H1 (cell line): ENCODE measurements around the gene TGFBR2. TPM values are rescaled to one million over a fixed set of nuclear protein-coding genes. Genes with fewer than 3 reads are reported as not detected.

Experiments used
- CTCF ChIA-PET: fragments of 300-600 bp; sonication (Branson Sonifier 250); formaldehyde crosslinking; loops from one replicate; lab custom pipeline; 2021; ENCODE audit not compliant: partially characterized antibody; lab: Charles Lee
- POLR2A ChIA-PET: fragments of 300-600 bp; sonication (Branson Sonifier 250); formaldehyde crosslinking; loops from one replicate; lab custom pipeline; 2021; ENCODE audit warnings: inconsistent platforms; ENCODE audit not compliant: partially characterized antibody; lab: Charles Lee
- DNase-seq, 2 experiments: peaks; one replicate each; pipeline versions ENCODE4 v3.0.0 to v3.0.0-alpha.2; 2010 to 2022; ENCODE audit warnings: low spot score in 2 of 2, low read depth in 1 of 2, mixed read lengths in 1 of 2
- FAIRE-seq: peaks from 2 replicates; lab custom pipeline; 2011; peaks lifted over from hg19 to GRCh38; lab: Jason Lieb, UNC
- H2AFZ ChIP-seq: 2 replicates; pipeline ENCODE4 v1.8.1; 2012; ENCODE audit warnings: low read length, inconsistent platforms
- H2AK5ac ChIP-seq: 2 replicates; pipeline ENCODE4 v1.6.1; 2013; ENCODE audit warnings: low read depth, low read length
- H2BK120ac ChIP-seq: replicated peaks from 2 replicates; pipeline ENCODE3; 2013; ENCODE audit warnings: low read depth, low read length, inconsistent platforms
- H2BK12ac ChIP-seq: 2 replicates; pipeline ENCODE4 v1.6.1; 2013; ENCODE audit warnings: low read depth, low read length
- H2BK15ac ChIP-seq: 2 replicates; pipeline ENCODE4 v1.6.1; 2013; ENCODE audit warnings: low read length
- H2BK20ac ChIP-seq: 2 replicates; pipeline ENCODE4 v1.6.1; 2013; ENCODE audit warnings: low read length
- H2BK5ac ChIP-seq: 2 replicates; pipeline ENCODE4 v1.6.1; 2013; ENCODE audit warnings: low read depth, low read length
- H3K14ac ChIP-seq: 2 replicates; pipeline ENCODE4 v1.6.1; 2013; ENCODE audit warnings: inconsistent platforms; ENCODE audit not compliant: insufficient read length
- H3K18ac ChIP-seq: 2 replicates; pipeline ENCODE4 v1.6.1; 2013; ENCODE audit warnings: low read length; ENCODE audit errors: extremely low read depth
- H3K23ac ChIP-seq: 2 replicates; pipeline ENCODE4 v1.6.1; 2013; ENCODE audit warnings: inconsistent platforms; ENCODE audit not compliant: insufficient read length
- H3K23me2 ChIP-seq: 2 replicates; pipeline ENCODE4 v1.6.1; 2013; ENCODE audit warnings: low read depth, low read length
- H3K27ac ChIP-seq: 2 replicates; pipeline ENCODE4 v1.6.1; 2011; ENCODE audit warnings: low read depth, low read length, inconsistent platforms
- H3K27me3 ChIP-seq, 4 experiments: replicated peaks in 1 of 4; 1 replicate in 1 of 4; 2 replicates in 3 of 4; pipeline versions ENCODE4 v1.6.1 to v1.8.1; 2011 to 2013; ENCODE audit warnings: low read length in 3 of 4, mild to moderate bottlenecking in 3 of 4, inconsistent platforms in 2 of 4, mixed read lengths in 2 of 4, moderate library complexity in 1 of 4; ENCODE audit not compliant: control insufficient read depth in 3 of 4, insufficient read depth in 3 of 4; ENCODE audit errors: extremely low read depth in 1 of 4
- H3K36me3 ChIP-seq, 4 experiments: 2 replicates each; pipeline versions ENCODE4 v1.6.1 to v1.8.1; 2011 to 2013; ENCODE audit warnings: mild to moderate bottlenecking in 4 of 4, low read length in 3 of 4, moderate library complexity in 2 of 4, control low read depth in 1 of 4, inconsistent platforms in 1 of 4; ENCODE audit not compliant: insufficient read depth in 4 of 4, control insufficient read depth in 2 of 4
- H3K4ac ChIP-seq: replicated peaks from 2 replicates; pipeline ENCODE3; 2013; ENCODE audit warnings: low read length, low read depth, mixed read lengths, inconsistent platforms; ENCODE audit not compliant: insufficient read length
- H3K4me1 ChIP-seq, 4 experiments: replicated peaks in 1 of 4; 1 replicate in 1 of 4; 2 replicates in 3 of 4; pipeline versions ENCODE4 v1.6.1 to v1.8.1; 2011 to 2013; ENCODE audit warnings: low read length in 3 of 4, inconsistent platforms in 2 of 4, mixed read lengths in 1 of 4; ENCODE audit not compliant: insufficient read depth in 4 of 4, control insufficient read depth in 3 of 4
- H3K4me2 ChIP-seq, 2 experiments: 2 replicates each; pipeline versions ENCODE4 v1.6.1 to v1.8.1; 2011 to 2013; ENCODE audit warnings: low read depth in 2 of 2, low read length in 2 of 2, control low read depth in 1 of 2, inconsistent platforms in 1 of 2, mild to moderate bottlenecking in 1 of 2; ENCODE audit not compliant: insufficient read depth in 1 of 2
- H3K4me3 ChIP-seq, 4 experiments: fragments of 200-600, 300-600 bp in 1 of 4; sonication (generic), shearing (Covaris generic), sonication (Bioruptor Twin) in 1 of 4; 2 replicates each; pipeline versions ENCODE4 v1.5.1 to v1.8.1; 2011 to 2016; ENCODE audit warnings: low read length in 4 of 4, low read depth in 3 of 4, control low read depth in 2 of 4, inconsistent platforms in 2 of 4, mild to moderate bottlenecking in 2 of 4, mixed read lengths in 1 of 4, moderate library complexity in 1 of 4; ENCODE audit not compliant: insufficient read depth in 2 of 4; ENCODE audit errors: extremely low read depth in 1 of 4
- H3K56ac ChIP-seq: replicated peaks from 2 replicates; pipeline ENCODE3; 2013; ENCODE audit warnings: low read depth, mild to moderate bottlenecking, mixed read lengths, low read length, inconsistent platforms; ENCODE audit not compliant: insufficient read length
- H3K79me1 ChIP-seq: 2 replicates; pipeline ENCODE4 v1.6.1; 2013; ENCODE audit warnings: low read depth, low read length, control low read depth
- H3K79me2 ChIP-seq, 2 experiments: 2 replicates each; pipeline versions ENCODE4 v1.6.1 to v1.8.1; 2012 to 2013; ENCODE audit warnings: low read length in 2 of 2, mild to moderate bottlenecking in 2 of 2, inconsistent platforms in 1 of 2; ENCODE audit not compliant: insufficient read depth in 2 of 2, control insufficient read depth in 1 of 2
- H3K9ac ChIP-seq, 4 experiments: replicated peaks in 1 of 4; 1 replicate in 1 of 4; 2 replicates in 3 of 4; pipeline versions ENCODE4 v1.6.1 to v1.8.1; 2011 to 2013; ENCODE audit warnings: low read depth in 3 of 4, low read length in 3 of 4, control low read depth in 2 of 4, mild to moderate bottlenecking in 2 of 4, moderate library complexity in 2 of 4, inconsistent platforms in 1 of 4; ENCODE audit errors: extremely low read depth in 1 of 4
- H3K9me3 ChIP-seq, 2 experiments: 2 replicates each; pipeline versions ENCODE4 v1.6.1 to v1.8.1; 2012 to 2013; ENCODE audit warnings: mild to moderate bottlenecking in 2 of 2, moderate library complexity in 2 of 2, control low read depth in 1 of 2, inconsistent platforms in 1 of 2, low read depth in 1 of 2, low read length in 1 of 2, mixed read lengths in 1 of 2; ENCODE audit not compliant: insufficient read depth in 2 of 2
- H4K20me1 ChIP-seq, 2 experiments: replicated peaks in 1 of 2; 2 replicates each; pipeline versions ENCODE3 to v1.8.1; 2011 to 2013; ENCODE audit warnings: inconsistent platforms in 2 of 2, low read length in 2 of 2, mild to moderate bottlenecking in 1 of 2; ENCODE audit not compliant: insufficient read depth in 2 of 2, control insufficient read depth in 1 of 2
- H4K5ac ChIP-seq: 2 replicates; pipeline ENCODE4 v1.6.1; 2013; ENCODE audit warnings: low read length, low read depth, mixed read lengths, inconsistent platforms; ENCODE audit not compliant: insufficient read length
- H4K8ac ChIP-seq: 2 replicates; pipeline ENCODE4 v1.8.0; 2013; ENCODE audit warnings: mild to moderate bottlenecking, moderate library complexity, low read length, inconsistent platforms; ENCODE audit not compliant: insufficient read depth; ENCODE audit errors: extremely low read depth
- H4K91ac ChIP-seq: replicated peaks from 2 replicates; pipeline ENCODE3; 2013; ENCODE audit warnings: low read length, mixed read lengths, inconsistent platforms; ENCODE audit not compliant: insufficient read length
- BRCA1 ChIP-seq: IDR thresholded peaks from 2 replicates; pipeline ENCODE4 v1.6.1; 2012; ENCODE audit warnings: low read depth, low read length, improper control_type of control experiment
- MAFK ChIP-seq: IDR thresholded peaks from 2 replicates; pipeline ENCODE4 v1.6.1; 2012; ENCODE audit warnings: low read depth, mild to moderate bottlenecking, improper control_type of control experiment, low read length
- NRF1 ChIP-seq: IDR thresholded peaks from 2 replicates; pipeline ENCODE4 v1.6.1; 2011; ENCODE audit warnings: mild to moderate bottlenecking, low read depth, low read length, improper control_type of control experiment
- RXRA ChIP-seq: IDR thresholded peaks from 2 replicates; pipeline ENCODE4 v1.6.1; 2011; ENCODE audit warnings: low read depth, mild to moderate bottlenecking, low read length, moderate library complexity; ENCODE audit not compliant: insufficient read depth
- WGBS, 2 experiments: shearing (Covaris generic) in 1 of 2; methylation state at CpG; one replicate each; pipeline versions ENCODE4 v1.1.6 to v1.1.7; 2013 to 2015; ENCODE audit warnings: low lambda C conversion rate in 2 of 2, mixed read lengths in 2 of 2, inconsistent platforms in 1 of 2, low coverage in 1 of 2, missing lambda C conversion rate in 1 of 2; ENCODE audit not compliant: insufficient replicate concordance in 2 of 2, insufficient coverage in 1 of 2, insufficient read length in 1 of 2; ENCODE audit errors: extremely low coverage in 1 of 2, missing lambda C conversion rate in 1 of 2; 5-methylcytosine and 5-hydroxymethylcytosine counted together
- polyA plus RNA-seq, 7 experiments: library from polyadenylated mRNA; depleted of rRNA in 3 of 7; stranded (reverse) in 5 of 7; unstranded in 2 of 7; fragments of >200 nt in 5 of 7; fragments of 200-250 nt in 2 of 7; gene quantifications; 1 replicate in 5 of 7; 2 replicates in 1 of 7; 4 replicates in 1 of 7; pipeline versions ENCODE4 v1.2.1 to v1.2.3, GENCODE V29; 2011 to 2013; ENCODE audit warnings: missing spikeins in 2 of 7, mixed read lengths in 2 of 7
- total RNA-seq: library from RNA; stranded (reverse); fragmentation: NEBNext Ultra II Directional; extraction: Animal tissue kit (Norgen Biotek cat#: 25700); gene quantifications from 2 replicates; pipeline ENCODE4 v1.2.1, GENCODE V29; 2021
- TF ChIP-seq, protein P1 (sequence below): IDR thresholded peaks from 2 replicates; pipeline ENCODE4 v1.6.1; 2011; ENCODE audit warnings: low read depth, mild to moderate bottlenecking, low read length; ENCODE audit not compliant: insufficient read depth

TGFBR2 gene
- total and polyA plus RNA-seq, 2 of the 8 experiments (the other 6 are each of a cell fraction or from before 2014, with no cell fraction given): 4.2 to 7.4 TPM

DNA sequence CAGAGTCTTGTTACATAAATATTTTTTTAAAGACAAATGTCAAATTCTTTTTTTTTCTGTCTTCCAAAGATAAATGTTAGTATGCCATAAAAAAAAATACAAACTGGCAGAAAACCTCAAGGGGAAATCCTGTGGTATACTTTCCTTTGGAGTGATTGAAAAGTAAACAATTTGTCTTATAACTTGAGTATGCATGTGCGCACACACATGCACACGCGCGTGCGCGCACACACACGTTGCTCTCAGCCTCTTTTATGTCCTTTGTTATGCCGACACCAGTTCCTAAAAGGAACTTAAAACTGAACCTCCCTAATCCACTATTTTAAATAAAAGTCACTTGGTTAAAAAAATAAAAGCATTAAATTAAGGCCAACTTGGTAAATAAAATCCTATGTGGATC is 58.1 kb downstream of the TGFBR2 start:
- no peak overlapping the region for H3K9ac ChIP-seq
- H3K79me1 ChIP-seq: no peaks in the 10 kb centered on the region; the same call in 1 of the 2 replicates
- no peaks in the 10 kb centered on the region for H3K79me2 ChIP-seq
- no peak overlapping the region for H3K4me3 ChIP-seq
- H2BK12ac ChIP-seq: no peak overlapping the region
- H3K4ac ChIP-seq: no peak overlapping the region
- ChIA-PET POLR2A (interaction anchor here (0.7 to 1.5 kb wide), 2 partner anchors 16 to 40 kb away, joined by 3 to 5 read pairs; no protein-coding TSS in a partner anchor), CTCF (no interaction called here)
- H4K5ac ChIP-seq: no peak overlapping the region
- no peak overlapping the region for H2AFZ ChIP-seq
- H3K27me3 ChIP-seq: no peaks in the 10 kb centered on the region
- no peak overlapping the region for H3K4me2 ChIP-seq
- H3K56ac ChIP-seq: no peak overlapping the region
- H2BK20ac ChIP-seq: no peak overlapping the region
- no peak overlapping the region for H4K91ac ChIP-seq
- no peaks in the 10 kb centered on the region for H3K9me3 ChIP-seq
- H3K36me3 ChIP-seq: no peaks in the 10 kb centered on the region; a peak in 1 of 8 replicates
- no peak overlapping the region for H3K14ac ChIP-seq
- TF ChIP-seq NRF1: no peak
- TF ChIP-seq BRCA1: no peak
- no peak for TF ChIP-seq MAFK
- TF ChIP-seq RXRA: no peak
- TF ChIP-seq, protein P1, sequence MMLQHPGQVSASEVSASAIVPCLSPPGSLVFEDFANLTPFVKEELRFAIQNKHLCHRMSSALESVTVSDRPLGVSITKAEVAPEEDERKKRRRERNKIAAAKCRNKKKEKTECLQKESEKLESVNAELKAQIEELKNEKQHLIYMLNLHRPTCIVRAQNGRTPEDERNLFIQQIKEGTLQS: no peak
- no peak overlapping the region for H2AK5ac ChIP-seq
- no peaks in the 10 kb centered on the region for H4K20me1 ChIP-seq
- no peak overlapping the region for H4K8ac ChIP-seq
- H2BK5ac ChIP-seq: no peak overlapping the region
- H2BK15ac ChIP-seq: no peak overlapping the region
- no peak overlapping the region for H3K23ac ChIP-seq
- H2BK120ac ChIP-seq: no peak overlapping the region
- H3K23me2 ChIP-seq: no peaks in the 10 kb centered on the region
- no peak overlapping the region for H3K18ac ChIP-seq
- no peak overlapping the region for H3K27ac ChIP-seq
- DNase-seq (no peak), FAIRE-seq (no peak)
- 94% methylated on average over 8 of the region's 8 CpGs; no CpG with 5 or more reads in 1 of the 2 experiments for WGBS, 2 experiments
- H3K4me1 ChIP-seq: peaks cover 0 to 12% (median 10%) of the 10 kb centered on the region in 4 experiments; a peak in 4 of 7 replicates
